Activated CD8-positive, alpha-beta memory T cell treated with anti-CD3 and anti-CD28 coated beads for 1 hour (primary cell): Measurements from ENCODE around the gene CP.
"Not testable (repeated sequence)": the region's sequence is repeated elsewhere in the genome, so short reads cannot be mapped to it uniquely, and the experiment has no call there.

Source experiments
- DNase-seq, 2 donors: peaks; one replicate each; pipeline ENCODE4 v3.0.0-alpha.2; 2020; ENCODE audit warnings: low read depth in 1 of 2; ENCODE audit errors: extremely low read depth in 1 of 2

Gene CP

DNA sequence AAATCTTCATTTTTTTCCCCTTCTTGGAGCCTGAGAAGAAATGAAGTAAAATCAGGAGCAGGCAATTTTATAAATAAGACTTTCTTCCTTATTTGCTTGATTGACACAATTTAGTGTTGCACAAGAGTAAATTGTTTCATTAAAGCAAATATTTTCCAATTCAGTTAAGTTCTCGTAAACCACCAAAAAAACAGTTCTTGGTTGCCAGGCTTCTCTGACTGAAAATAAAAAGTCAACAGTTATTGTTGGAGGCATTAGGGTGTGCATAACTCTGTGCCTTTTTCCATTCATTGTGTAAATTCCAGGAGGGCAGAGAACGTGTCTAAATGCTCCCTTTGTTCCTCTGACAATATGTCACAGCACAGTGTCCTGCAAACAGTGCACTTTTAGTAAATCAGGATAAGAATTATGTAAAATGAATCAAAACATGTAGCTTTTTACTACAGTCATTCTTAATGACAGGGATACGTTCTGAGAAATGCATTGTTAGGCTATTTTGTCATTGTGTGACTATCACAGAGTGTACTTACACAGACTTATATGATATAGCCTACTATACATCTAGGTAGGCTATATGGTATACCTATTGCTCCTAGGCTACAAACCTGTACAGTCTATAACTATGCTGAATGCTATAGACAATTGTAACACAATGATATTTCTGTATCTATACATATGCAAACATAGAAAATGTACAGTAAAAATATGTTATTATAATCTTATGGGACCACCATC is at the start of gene CP:
CP (minus strand) TSS at position 47 of the 735 bp plus-strand sequence; CDS start at position 10, 37 bp downstream.
- DNase-seq = no peak

DNA sequence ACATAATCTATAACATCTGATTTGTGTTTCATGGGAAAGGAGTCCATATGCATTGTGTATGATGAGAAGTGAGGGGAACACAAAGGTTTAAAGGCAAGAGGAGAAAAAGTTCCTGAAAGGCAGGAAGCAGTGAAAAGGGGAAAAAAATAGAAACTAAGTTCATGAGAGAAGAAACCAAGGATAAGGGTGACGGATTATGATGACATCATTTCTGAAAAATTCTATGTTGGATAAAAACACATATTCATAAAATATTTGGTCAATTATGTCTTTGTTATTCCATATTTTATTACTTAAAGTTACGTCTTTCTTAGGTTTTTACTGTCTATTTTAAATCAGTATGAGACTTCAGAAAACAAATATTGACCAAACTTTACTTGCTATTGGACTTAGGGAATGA is 48.6 kb upstream of the CP start:
- DNase-seq = no peak

GRCh38 chr3:149269687-149270086 is 48.1 kb upstream of the CP start:
- DNase-seq = no peak

DNA sequence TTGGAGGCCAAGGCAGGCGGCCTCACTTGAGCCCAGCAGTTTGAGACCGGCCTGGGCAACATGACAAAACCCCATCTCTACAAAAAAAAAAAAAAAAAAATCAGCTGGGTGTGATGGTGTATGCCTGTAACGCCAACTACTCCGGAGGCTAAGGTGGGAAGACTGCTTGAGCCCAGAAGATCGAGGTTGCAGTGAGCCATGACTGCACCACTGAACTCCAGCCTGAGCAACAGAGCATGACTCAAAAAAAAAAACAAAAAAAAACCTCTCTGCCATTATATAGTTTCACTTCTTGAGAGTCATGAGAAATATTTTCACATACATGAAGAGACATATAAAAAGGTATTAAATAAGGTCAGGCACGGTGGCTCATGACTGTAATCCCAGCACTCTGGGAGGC is 45.9 kb upstream of the CP start:
- no peak for DNase-seq

DNA sequence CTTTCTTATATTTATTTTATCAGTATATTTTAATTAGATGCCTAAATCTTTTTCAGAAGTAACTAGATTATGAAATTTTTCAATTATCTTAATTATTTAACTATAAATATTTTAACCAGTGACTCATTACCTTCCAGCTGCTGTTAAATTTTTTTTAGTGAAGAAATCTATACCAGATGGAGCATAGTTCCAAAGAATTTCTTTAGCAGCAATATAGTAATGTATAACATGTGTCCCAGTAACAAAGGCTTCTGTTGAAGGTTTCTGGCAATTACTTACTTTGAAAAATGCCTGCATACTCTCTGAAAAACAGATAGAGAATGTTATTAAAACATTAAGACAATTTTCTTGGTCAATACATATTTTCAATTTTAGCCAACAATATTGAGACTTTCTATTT is 45.1 kb upstream of the CP start:
- no peak for DNase-seq

- DNase-seq = no peak
These were observed 42.2 kb upstream of the CP start for GRCh38 chr3:149263856-149264255.

- no peak for DNase-seq
These were observed 37.1 kb upstream of the CP start for GRCh38 chr3:149258714-149259113.

GRCh38 chr3:149258298-149258697 is 36.7 kb upstream of the CP start:
- no peak for DNase-seq

DNA sequence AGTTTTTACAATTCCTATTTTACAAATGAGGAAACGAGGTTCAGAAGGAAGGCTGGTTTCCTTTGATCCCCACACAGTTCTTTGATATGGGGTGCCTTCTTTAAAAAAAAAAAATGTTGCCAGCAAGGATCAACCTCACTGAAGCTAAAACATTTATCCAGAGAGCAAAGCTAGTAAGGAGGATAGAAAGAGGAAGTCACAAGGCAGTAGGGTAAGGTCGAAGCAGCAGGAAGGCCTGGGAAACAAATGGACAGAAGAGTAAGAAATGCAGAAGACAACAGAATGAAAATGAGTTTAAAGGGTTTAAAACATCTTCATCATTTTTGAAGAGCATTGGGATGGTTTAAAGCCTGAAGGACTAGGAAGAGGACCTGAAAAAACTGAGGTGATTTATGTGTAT is 30.6 kb upstream of the CP start:
- DNase-seq = no peak

DNA sequence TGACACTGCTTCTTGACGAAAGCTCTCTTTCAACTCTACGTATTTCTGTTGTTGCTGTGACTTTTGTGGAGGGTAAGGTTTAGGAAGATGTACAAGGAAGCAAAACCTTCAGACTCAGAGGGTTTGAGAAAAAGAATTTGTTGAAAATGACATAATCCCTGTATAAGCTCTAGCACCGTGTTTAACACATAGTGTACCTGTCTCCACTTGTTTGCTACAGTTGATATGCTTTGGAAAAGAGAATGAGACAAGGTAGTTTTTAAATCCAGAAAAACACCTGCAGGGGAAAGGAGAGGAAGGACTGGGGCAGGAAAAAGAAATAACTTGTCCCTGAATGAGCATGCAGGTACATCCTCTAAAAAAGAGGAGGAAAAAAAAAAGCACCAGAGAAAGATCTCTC is 29.6 kb upstream of the CP start:
- DNase-seq = no peak

- no peak for DNase-seq
These were observed 26.5 kb upstream of the CP start for GRCh38 chr3:149247929-149248691.

GRCh38 chr3:149247008-149247710 is 25.5 kb upstream of the CP start:
- DNase-seq = no peak

- DNase-seq = no peak
These were observed 24.3 kb upstream of the CP start for GRCh38 chr3:149245738-149246451.

- no peak for DNase-seq
These were observed 21.9 kb upstream of the CP start for GRCh38 chr3:149243540-149243939.

DNA sequence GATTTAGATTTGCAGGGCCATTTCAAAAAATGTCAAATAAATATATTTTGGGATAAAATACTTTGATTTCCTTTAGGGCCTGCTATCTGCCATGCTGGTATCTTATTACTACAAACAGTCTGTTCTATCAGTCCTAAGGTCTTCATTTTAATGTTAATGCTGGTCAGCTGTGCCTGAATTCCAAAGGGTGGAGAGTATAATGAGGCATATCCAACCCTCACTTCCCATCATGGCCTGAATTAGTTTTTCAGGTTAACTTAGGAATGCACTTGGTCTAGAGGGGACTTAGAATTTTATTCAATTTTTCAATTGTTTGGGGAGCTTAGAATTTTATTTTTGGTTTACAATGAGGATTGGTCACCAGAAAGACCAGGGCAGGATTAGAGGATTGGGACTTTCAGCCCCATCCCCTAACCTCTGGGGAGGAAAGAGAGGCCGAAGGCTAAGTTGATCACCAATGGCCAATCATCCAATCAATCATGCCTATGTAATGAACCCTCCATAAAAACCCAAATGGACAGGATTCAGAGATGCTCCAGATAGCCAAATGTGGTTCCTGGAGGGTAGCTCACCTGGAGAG is 17.8 kb upstream of the CP start:
- DNase-seq = no peak

DNA sequence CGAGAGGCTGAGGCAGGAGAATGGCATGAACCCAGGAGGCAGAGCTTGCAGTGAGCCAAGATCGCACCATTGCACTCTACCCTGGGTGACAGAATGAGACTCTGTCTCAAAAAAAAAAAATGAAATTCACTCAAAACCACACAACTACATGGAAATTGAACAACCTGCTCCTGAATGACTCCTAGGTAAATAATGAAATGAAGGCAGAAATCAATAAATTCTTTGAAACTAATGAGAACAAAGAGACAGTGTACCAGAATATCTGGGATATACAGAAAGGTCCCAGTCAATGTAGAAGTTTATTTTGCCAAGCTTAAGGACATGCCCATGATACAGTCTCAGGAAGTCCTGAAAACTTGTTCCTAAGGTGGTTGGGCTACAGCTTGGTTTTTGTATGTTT is 16.6 kb upstream of the CP start:
- DNase-seq = not testable (repeated sequence)

DNA sequence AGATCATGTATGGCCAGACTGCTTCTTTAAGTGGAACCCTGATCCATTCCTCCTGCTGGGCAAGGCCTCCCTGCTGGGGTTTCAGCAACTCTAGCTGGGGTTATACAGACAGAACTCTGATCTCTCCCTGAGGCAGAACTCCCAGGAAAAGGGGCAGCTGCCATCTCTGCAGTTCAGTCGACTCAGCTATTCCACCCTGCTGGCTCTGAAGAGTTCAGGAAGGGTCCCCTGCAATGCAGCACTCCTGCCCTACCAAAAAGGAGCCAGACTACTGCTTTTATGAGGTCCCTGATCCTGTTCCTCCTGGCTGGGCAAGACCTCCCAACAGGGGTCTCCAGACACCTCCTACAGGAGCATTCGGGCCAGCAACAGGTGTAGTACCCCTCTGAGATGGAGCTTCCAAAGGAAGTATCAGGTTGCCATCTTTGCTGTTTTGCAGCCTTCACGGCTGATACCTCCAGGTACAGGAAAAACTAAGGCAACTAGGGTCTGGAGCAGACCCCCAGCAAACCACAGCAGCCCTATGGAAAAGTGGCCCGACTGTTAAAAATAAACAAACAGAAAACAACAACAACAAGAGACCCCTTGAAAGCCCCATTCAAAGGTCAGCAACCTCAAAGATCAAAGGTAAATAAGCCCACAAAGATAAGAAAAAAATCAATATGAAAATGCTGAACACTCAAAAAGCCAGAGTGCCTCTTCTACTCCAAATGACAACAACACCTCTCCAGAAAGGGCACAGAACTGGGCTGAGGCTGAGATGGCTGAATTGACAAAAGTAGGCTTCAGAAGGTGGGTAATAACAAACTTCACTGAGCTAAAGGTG is 14.2 kb upstream of the CP start:
- DNase-seq = no peak

DNA sequence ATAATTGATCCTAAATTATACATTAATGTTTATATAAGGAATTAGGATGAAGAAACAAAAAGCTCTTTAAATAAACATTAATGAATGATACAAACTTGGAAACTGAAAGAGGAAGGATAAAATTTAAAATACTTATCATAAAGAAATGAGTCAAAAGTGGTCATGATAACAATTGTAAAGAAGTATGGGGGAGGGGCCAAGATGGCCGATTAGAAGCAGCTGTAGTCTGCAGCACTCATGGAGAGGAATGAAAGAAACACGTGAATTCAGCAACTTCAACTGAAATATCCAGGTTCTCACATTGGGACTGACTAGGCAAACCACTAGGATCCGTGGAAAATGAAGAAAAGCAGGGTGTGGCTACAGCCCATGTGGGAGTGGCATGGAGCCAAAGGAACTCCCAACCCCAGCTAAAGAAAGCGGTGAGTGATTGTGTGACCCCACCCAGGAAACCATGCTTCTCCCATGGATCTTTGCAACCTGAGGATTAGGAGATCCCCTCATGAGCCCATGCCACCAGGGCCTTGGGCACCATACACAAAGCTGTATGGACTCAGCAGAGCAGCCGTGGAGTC is 13.1 kb upstream of the CP start:
- DNase-seq = no peak

DNA sequence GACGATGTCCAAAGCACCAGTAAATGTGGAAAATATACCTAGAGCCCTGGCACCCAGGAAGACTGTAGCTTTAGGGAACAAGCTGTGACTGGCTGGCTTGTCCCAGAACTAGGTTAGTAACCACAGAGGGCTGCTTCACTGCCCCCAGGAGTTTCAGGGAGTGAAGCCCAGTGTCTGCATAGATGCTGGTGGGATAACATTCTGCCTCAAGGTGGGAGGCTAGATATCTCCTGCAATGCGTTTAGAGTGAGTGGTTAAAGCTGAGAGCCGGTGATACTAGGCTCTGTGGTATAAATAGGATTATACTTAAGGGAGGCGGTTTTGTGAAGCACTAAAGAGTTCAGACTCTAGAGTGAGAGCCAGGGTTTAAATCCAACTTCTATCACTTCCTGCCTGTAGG is 11.7 kb upstream of the CP start:
- DNase-seq = no peak

GRCh38 chr3:149231871-149232270 is 10.2 kb upstream of the CP start:
- no peak for DNase-seq
